Endodermal cell (in vitro differentiated cells): ENCODE results near the gene DNHD1. TPM values are rescaled to one million over a fixed set of nuclear protein-coding genes. Genes with fewer than 3 reads are reported as not detected.

Source experiments
- DNase-seq: peaks from one replicate; pipeline ENCODE4 v3.0.0-alpha.2; 2017
- H3K27ac ChIP-seq: 2 replicates; pipeline ENCODE4 v1.5.1; 2013; ENCODE audit warnings: mild to moderate bottlenecking, low read depth, low read length, moderate library complexity
- H3K27me3 ChIP-seq: 2 replicates; pipeline ENCODE4 v1.6.1; 2013; ENCODE audit warnings: mild to moderate bottlenecking, low read length, moderate library complexity; ENCODE audit not compliant: insufficient read depth, control insufficient read depth, poor library complexity, severe bottlenecking
- H3K36me3 ChIP-seq: 2 replicates; pipeline ENCODE4 v1.7.0; 2013; ENCODE audit warnings: mild to moderate bottlenecking, low read length, moderate library complexity; ENCODE audit not compliant: control insufficient read depth, insufficient read depth
- H3K4me1 ChIP-seq: one replicate; pipeline ENCODE4 v1.7.0; 2013; ENCODE audit warnings: low read length; ENCODE audit not compliant: control insufficient read depth, insufficient read depth
- H3K4me3 ChIP-seq: 2 replicates; pipeline ENCODE4 v1.5.1; 2013; ENCODE audit warnings: mild to moderate bottlenecking, low read length, moderate library complexity
- H3K9ac ChIP-seq: 2 replicates; pipeline ENCODE4 v1.6.1; 2013; ENCODE audit warnings: mild to moderate bottlenecking, low read length, moderate library complexity; ENCODE audit not compliant: poor library complexity, severe bottlenecking; ENCODE audit errors: extremely low read depth
- H3K9me3 ChIP-seq: 2 replicates; pipeline ENCODE4 v1.6.1; 2013; ENCODE audit warnings: mild to moderate bottlenecking, low read length, moderate library complexity; ENCODE audit not compliant: control insufficient read depth
- H3K27ac Mint-ChIP-seq: 2 replicates; pipeline ENCODE4 v1.8.0; 2020; ENCODE audit warnings: mixed read lengths
- H3K27me3 Mint-ChIP-seq: 2 replicates; pipeline ENCODE4 v1.8.0; 2021; ENCODE audit warnings: mild to moderate bottlenecking, mixed read lengths; ENCODE audit not compliant: insufficient read depth
- H3K36me3 Mint-ChIP-seq: 2 replicates; pipeline ENCODE4 v1.8.0; 2020; ENCODE audit warnings: low read depth, mixed read lengths
- H3K4me1 Mint-ChIP-seq: 2 replicates; pipeline ENCODE4 v1.8.0; 2020; ENCODE audit warnings: mixed read lengths
- H3K4me3 Mint-ChIP-seq: 2 replicates; pipeline ENCODE4 v1.8.0; 2020; ENCODE audit warnings: mild to moderate bottlenecking, moderate library complexity, mixed read lengths
- H3K9me3 Mint-ChIP-seq: 2 replicates; pipeline ENCODE4 v1.8.0; 2020; ENCODE audit warnings: mild to moderate bottlenecking, mixed read lengths
- CTCF ChIP-seq: fragments of 200-600 bp; sonication (generic); conservative IDR thresholded peaks from 2 replicates; pipeline ENCODE4 v1.5.0; 2021; ENCODE audit warnings: antibody characterized with exemption, mild to moderate bottlenecking
- WGBS, 2 experiments: methylation state at CpG; one replicate each; pipeline versions ENCODE4 v1.1.5 to v1.1.7; 2013; ENCODE audit warnings: missing lambda C conversion rate in 2 of 2, mixed read lengths in 1 of 2; ENCODE audit not compliant: insufficient coverage in 1 of 2, insufficient read length in 1 of 2; 5-methylcytosine and 5-hydroxymethylcytosine counted together
- total RNA-seq, 2 donors: library from RNA; stranded (reverse); fragmentation: NEBNext Ultra II Directional in 1 of 2; extraction: Animal tissue kit (Norgen Biotek cat#: 25700) in 1 of 2; gene quantifications; 2 replicates in 1 of 2; 3 replicates in 1 of 2; pipeline ENCODE4 v1.2.1, GENCODE V29; 2021

DNHD1 gene
- total RNA-seq, 2 donors from 2014 or later = 11.0 to 12.2 TPM

- Mint-ChIP-seq H3K4me3 (no peak overlapping the region), H3K36me3 (peaks cover 6% of the 10 kb centered on the region), H3K9me3 (no peaks in the 10 kb centered on the region), H3K27me3 (no peaks in the 10 kb centered on the region), H3K4me1 (peaks cover 2% of the 10 kb centered on the region), H3K27ac (no peak overlapping the region)
- Histone ChIP-seq H3K9ac (no peak overlapping the region), H3K4me1 (peaks cover 3% of the 10 kb centered on the region), H3K9me3 (no peaks in the 10 kb centered on the region), H3K27me3 (no peaks in the 10 kb centered on the region), H3K27ac (no peak overlapping the region), H3K36me3 (peaks cover 3% of the 10 kb centered on the region), H3K4me3 (no peak overlapping the region)
- WGBS, 2 experiments = 96 to 100% methylated on average over 3 of the region's 3 CpGs
- DNase-seq = no peak
- TF ChIP-seq CTCF = no peak
Observed at GRCh38 chr11:6502382-6502781, 5.3 kb downstream of the DNHD1 start.

- TF ChIP-seq CTCF = no peak
- Mint-ChIP-seq H3K4me3 (no peak overlapping the region), H3K9me3 (no peaks in the 10 kb centered on the region), H3K36me3 (peaks cover 3% of the 10 kb centered on the region), H3K27me3 (no peaks in the 10 kb centered on the region), H3K4me1 (no peaks in the 10 kb centered on the region), H3K27ac (no peak overlapping the region)
- H3K4me3 ChIP-seq = no peak overlapping the region
- peaks cover 3% of the 10 kb centered on the region for H3K4me1 ChIP-seq
- no peak overlapping the region for H3K9ac ChIP-seq
- no peak overlapping the region for H3K27ac ChIP-seq
- H3K36me3 ChIP-seq = no peaks in the 10 kb centered on the region
- DNase-seq = no peak
- no peaks in the 10 kb centered on the region for H3K27me3 ChIP-seq
- whole genome bisulfite sequencing, 2 experiments = 89 to 97% methylated on average over 3 of the region's 3 CpGs
- H3K9me3 ChIP-seq = no peaks in the 10 kb centered on the region
Observed at GRCh38 chr11:6504166-6504565, 7.1 kb downstream of the DNHD1 start.

GRCh38 chr11:6505577-6506240 lies 8.6 kb downstream of the DNHD1 start:
- peaks cover 6% of the 10 kb centered on the region for H3K36me3 Mint-ChIP-seq
- H3K27ac ChIP-seq = no peak overlapping the region
- no peak for DNase-seq

More at GRCh38 chr11:6505577-6506240, 8.6 kb downstream of the DNHD1 start:
- Histone ChIP-seq H3K9ac (no peak overlapping the region), H3K36me3 (no peaks in the 10 kb centered on the region), H3K27me3 (no peaks in the 10 kb centered on the region), H3K4me1 (no peaks in the 10 kb centered on the region), H3K4me3 (no peak overlapping the region), H3K9me3 (no peaks in the 10 kb centered on the region)
- Mint-ChIP-seq H3K4me3 (no peak overlapping the region), H3K9me3 (no peaks in the 10 kb centered on the region), H3K27me3 (no peaks in the 10 kb centered on the region), H3K4me1 (no peaks in the 10 kb centered on the region), H3K27ac (no peak overlapping the region)
- 66 to 71% methylated on average over 2 of the region's 2 CpGs for WGBS, 2 experiments
- TF ChIP-seq CTCF = peak; percentile 87
